ENCODE data around the gene SHROOM2.

SHROOM2 gene

GRCh38 chrX:9958183-9958582 lies 172.0 kb downstream of the SHROOM2 start:
- POLR2A ChIA-PET (ENCODE audit: low non-redundant PET) = no interaction called here
- TF ChIP-seq, protein P1, sequence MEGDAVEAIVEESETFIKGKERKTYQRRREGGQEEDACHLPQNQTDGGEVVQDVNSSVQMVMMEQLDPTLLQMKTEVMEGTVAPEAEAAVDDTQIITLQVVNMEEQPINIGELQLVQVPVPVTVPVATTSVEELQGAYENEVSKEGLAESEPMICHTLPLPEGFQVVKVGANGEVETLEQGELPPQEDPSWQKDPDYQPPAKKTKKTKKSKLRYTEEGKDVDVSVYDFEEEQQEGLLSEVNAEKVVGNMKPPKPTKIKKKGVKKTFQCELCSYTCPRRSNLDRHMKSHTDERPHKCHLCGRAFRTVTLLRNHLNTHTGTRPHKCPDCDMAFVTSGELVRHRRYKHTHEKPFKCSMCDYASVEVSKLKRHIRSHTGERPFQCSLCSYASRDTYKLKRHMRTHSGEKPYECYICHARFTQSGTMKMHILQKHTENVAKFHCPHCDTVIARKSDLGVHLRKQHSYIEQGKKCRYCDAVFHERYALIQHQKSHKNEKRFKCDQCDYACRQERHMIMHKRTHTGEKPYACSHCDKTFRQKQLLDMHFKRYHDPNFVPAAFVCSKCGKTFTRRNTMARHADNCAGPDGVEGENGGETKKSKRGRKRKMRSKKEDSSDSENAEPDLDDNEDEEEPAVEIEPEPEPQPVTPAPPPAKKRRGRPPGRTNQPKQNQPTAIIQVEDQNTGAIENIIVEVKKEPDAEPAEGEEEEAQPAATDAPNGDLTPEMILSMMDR (conservative IDR thresholded peaks at IDR 0.05; ENCODE audit: low read depth) = no peak
- no peak overlapping the region for H3K27ac ChIP-seq
- DNase-seq (ENCODE audit: low spot score) = no peak
- CTCF ChIA-PET = interaction anchor here (0.6 kb wide), 1 partner anchor 121 kb away, joined by 3 read pairs; no protein-coding TSS in a partner anchor

DNA sequence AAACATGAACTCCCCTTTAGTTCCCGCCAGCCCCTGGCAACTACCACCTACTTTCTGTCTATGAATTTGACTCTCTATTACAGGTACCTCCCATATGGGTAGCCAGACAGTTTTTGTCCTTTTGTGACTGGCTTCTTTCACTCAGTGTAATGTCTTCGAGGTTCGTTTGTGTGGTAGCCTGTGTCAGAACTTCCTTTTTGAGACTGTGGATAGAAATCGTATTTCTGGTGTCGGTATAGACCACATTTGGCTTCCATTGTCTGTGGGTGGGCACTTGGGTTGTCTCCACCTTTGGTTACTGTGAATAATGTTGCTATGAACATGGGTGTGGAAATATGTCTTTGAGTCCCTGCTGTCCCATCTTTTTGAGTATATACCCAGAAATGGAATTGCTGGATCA lies 175.5 kb downstream of the SHROOM2 start:
- no peak overlapping the region for H3K27ac ChIP-seq
- TF ChIP-seq, protein P1 (conservative IDR thresholded peaks at IDR 0.05; ENCODE audit: low read depth) = no peak
- DNase-seq (ENCODE audit: low spot score) = no peak
- CTCF ChIA-PET = no interaction called here
- POLR2A ChIA-PET (ENCODE audit: low non-redundant PET) = no interaction called here

- CTCF ChIA-PET = no interaction called here
Measured at GRCh38 chrX:9966775-9967408, 180.7 kb downstream of the SHROOM2 start, which contains the start of gene CLDN34. TSS of gene CLDN34 (plus strand) at chrX:9967358. CDS start at chrX:9967358, 0 bp downstream.

GRCh38 chrX:9977635-9978034 lies 191.4 kb downstream of the SHROOM2 start:
- H3K27ac ChIP-seq = no peak overlapping the region
- CTCF ChIA-PET = no interaction called here
- TF ChIP-seq, protein P1 (conservative IDR thresholded peaks at IDR 0.05; ENCODE audit: low read depth) = no peak
- DNase-seq (ENCODE audit: low spot score) = no peak
- POLR2A ChIA-PET (ENCODE audit: low non-redundant PET) = no interaction called here

More at GRCh38 chrX:9966775-9967408, 180.7 kb downstream of the SHROOM2 start, which contains the start of gene CLDN34:
- no peak for DNase-seq (ENCODE audit: low spot score)
- no peak within 1 kb of the TSS for H3K27ac ChIP-seq
- TF ChIP-seq, protein P1 (conservative IDR thresholded peaks at IDR 0.05; ENCODE audit: low read depth) = no peak
- POLR2A ChIA-PET (ENCODE audit: low non-redundant PET) = no interaction called here

DNA sequence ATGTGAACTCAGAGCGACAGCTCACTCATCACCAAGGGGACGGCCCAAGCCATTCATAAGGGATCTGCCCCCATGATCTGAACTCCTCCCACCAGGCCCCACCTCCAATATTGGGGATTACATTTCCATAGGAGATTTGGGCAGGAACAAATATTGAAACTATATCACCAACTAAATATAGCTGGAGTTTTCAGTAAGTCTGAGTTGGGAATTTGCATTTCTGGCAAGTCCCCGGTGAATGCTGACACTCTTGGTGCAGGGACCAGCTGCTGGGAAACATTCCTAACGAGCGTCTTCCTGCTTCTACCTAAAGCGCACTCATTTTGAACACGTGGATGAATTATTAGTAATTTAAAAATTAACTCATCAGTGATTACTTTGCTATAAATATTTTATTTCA lies 194.2 kb downstream of the SHROOM2 start:
- no peak overlapping the region for H3K27ac ChIP-seq
- CTCF ChIA-PET = no interaction called here
- TF ChIP-seq, protein P1 (conservative IDR thresholded peaks at IDR 0.05; ENCODE audit: low read depth) = no peak
- no peak for DNase-seq (ENCODE audit: low spot score)
- POLR2A ChIA-PET (ENCODE audit: low non-redundant PET) = no interaction called here

GRCh38 chrX:9980927-9981326 lies 194.7 kb downstream of the SHROOM2 start:
- no peak for DNase-seq (ENCODE audit: low spot score)
- H3K27ac ChIP-seq = no peak overlapping the region
- ChIA-PET POLR2A (ENCODE audit: low non-redundant PET) (no interaction called here), CTCF (no interaction called here)
- TF ChIP-seq, protein P1 (conservative IDR thresholded peaks at IDR 0.05; ENCODE audit: low read depth) = no peak

Measured in RWPE1 (cell line).